ENCODE data around the gene P2RY14.

The P2RY14 gene

GRCh38 chr3:151297429-151297828, 19.1 kb upstream of the P2RY14 start:
- TF ChIP-seq, protein P1, sequence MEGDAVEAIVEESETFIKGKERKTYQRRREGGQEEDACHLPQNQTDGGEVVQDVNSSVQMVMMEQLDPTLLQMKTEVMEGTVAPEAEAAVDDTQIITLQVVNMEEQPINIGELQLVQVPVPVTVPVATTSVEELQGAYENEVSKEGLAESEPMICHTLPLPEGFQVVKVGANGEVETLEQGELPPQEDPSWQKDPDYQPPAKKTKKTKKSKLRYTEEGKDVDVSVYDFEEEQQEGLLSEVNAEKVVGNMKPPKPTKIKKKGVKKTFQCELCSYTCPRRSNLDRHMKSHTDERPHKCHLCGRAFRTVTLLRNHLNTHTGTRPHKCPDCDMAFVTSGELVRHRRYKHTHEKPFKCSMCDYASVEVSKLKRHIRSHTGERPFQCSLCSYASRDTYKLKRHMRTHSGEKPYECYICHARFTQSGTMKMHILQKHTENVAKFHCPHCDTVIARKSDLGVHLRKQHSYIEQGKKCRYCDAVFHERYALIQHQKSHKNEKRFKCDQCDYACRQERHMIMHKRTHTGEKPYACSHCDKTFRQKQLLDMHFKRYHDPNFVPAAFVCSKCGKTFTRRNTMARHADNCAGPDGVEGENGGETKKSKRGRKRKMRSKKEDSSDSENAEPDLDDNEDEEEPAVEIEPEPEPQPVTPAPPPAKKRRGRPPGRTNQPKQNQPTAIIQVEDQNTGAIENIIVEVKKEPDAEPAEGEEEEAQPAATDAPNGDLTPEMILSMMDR (IDR thresholded peaks at IDR 0.05; ENCODE audit: borderline replicate concordance, extremely low read depth, low read length, poor library complexity, severe bottlenecking), result no peak
- no peak for TF ChIP-seq EZH2 (IDR thresholded peaks at IDR 0.05; ENCODE audit: borderline replicate concordance, low read depth, low read length, severe bottlenecking)
- no peak for ATAC-seq (ENCODE audit: insufficient read depth, low read depth)
- H3K9me3 ChIP-seq (ENCODE audit: insufficient read depth, low read length, severe bottlenecking), result no peaks in the 10 kb centered on the region

DNA sequence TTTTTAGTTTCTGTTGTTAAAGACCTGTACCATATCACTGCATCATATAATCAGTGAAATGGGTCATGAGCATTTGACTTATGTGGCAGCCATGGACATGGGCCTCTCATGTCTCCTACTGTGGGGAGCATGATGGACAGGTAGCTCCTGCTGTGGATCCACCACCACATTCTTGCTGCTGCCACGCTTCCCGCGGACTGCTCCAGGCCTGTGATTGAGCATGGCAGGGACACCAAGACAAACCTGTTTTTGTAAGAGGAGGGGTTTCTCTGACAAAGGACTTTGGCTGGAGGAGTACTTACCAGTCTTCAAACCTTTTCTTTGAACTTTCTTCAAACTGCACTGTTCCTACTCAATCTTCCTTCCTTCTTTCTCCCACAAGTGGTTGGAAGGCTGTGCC, 17.9 kb upstream of the P2RY14 start:
- ATAC-seq (ENCODE audit: insufficient read depth, low read depth), result no peak
- H3K4me3 ChIP-seq (ENCODE audit: low read depth in 1 of 2, low read length in 2 of 2), result no peak overlapping the region
- TF ChIP-seq, protein P1 (IDR thresholded peaks at IDR 0.05; ENCODE audit: borderline replicate concordance, extremely low read depth, low read length, poor library complexity, severe bottlenecking), result no peak
- TF ChIP-seq EZH2 (IDR thresholded peaks at IDR 0.05; ENCODE audit: borderline replicate concordance, low read depth, low read length, severe bottlenecking), result no peak

More at GRCh38 chr3:151297429-151297828, 19.1 kb upstream of the P2RY14 start:
- no peaks in the 10 kb centered on the region for H3K36me3 ChIP-seq (ENCODE audit: insufficient read depth, low read length)
- no peak overlapping the region for H3K4me2 ChIP-seq (ENCODE audit: insufficient read depth, low read length)
- no peak overlapping the region for H3K27ac ChIP-seq (ENCODE audit: low read length)
- H4K20me1 ChIP-seq (ENCODE audit: insufficient read depth, low read length), result no peaks in the 10 kb centered on the region
- no peaks in the 10 kb centered on the region for H3K4me1 ChIP-seq (ENCODE audit: insufficient read depth, low read length)
- no peak overlapping the region for H2AFZ ChIP-seq (ENCODE audit: low read depth, low read length)
- no peak for DNase-seq
- no peak overlapping the region for H3K4me3 ChIP-seq (ENCODE audit: low read depth in 1 of 2, low read length in 2 of 2)
- H3K9ac ChIP-seq (ENCODE audit: low read depth, low read length), result no peak overlapping the region
- H3K79me2 ChIP-seq (ENCODE audit: insufficient read depth, low read length), result no peaks in the 10 kb centered on the region
- H3K27me3 ChIP-seq (ENCODE audit: insufficient read depth, low read length, poor library complexity), result no peaks in the 10 kb centered on the region

DNA sequence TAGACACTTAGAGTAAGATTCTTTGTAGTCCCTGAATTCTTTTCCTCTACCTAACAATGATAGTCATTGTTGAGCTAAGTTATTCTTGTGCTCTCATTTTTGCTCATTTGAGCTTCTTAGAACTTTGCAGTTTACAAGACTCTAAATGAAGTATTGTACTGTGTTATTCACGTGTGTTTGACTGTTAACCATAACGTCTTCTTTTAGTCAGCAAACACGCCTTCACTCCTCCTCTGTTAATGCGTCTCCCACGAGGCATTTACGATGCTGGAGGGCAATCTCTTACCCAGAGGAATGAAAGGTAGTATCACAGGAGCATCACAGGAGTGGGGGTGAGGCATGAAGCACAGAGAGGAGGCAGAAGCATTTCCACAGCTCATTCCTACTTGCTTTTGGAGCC, 14.8 kb upstream of the P2RY14 start:
- Histone ChIP-seq H3K27ac (ENCODE audit: low read length) (no peak overlapping the region), H2AFZ (ENCODE audit: low read depth, low read length) (no peak overlapping the region)
- ATAC-seq (ENCODE audit: insufficient read depth, low read depth), result no peak

More for the DNA sequence above, 17.9 kb upstream of the P2RY14 start:
- H2AFZ ChIP-seq (ENCODE audit: low read depth, low read length), result no peak overlapping the region
- H3K9me3 ChIP-seq (ENCODE audit: insufficient read depth, low read length, severe bottlenecking), result no peaks in the 10 kb centered on the region
- no peak for DNase-seq
- no peaks in the 10 kb centered on the region for H3K79me2 ChIP-seq (ENCODE audit: insufficient read depth, low read length)
- H3K27me3 ChIP-seq (ENCODE audit: insufficient read depth, low read length, poor library complexity), result no peaks in the 10 kb centered on the region
- H3K36me3 ChIP-seq (ENCODE audit: insufficient read depth, low read length), result no peaks in the 10 kb centered on the region
- H3K4me2 ChIP-seq (ENCODE audit: insufficient read depth, low read length), result no peak overlapping the region
- no peak overlapping the region for H3K9ac ChIP-seq (ENCODE audit: low read depth, low read length)
- no peaks in the 10 kb centered on the region for H3K4me1 ChIP-seq (ENCODE audit: insufficient read depth, low read length)
- H4K20me1 ChIP-seq (ENCODE audit: insufficient read depth, low read length), result no peaks in the 10 kb centered on the region
- H3K27ac ChIP-seq (ENCODE audit: low read length), result no peak overlapping the region

More for the DNA sequence above, 14.8 kb upstream of the P2RY14 start:
- Histone ChIP-seq H3K9ac (ENCODE audit: low read depth, low read length) (no peak overlapping the region), H4K20me1 (ENCODE audit: insufficient read depth, low read length) (no peaks in the 10 kb centered on the region), H3K4me2 (ENCODE audit: insufficient read depth, low read length) (no peak overlapping the region), H3K4me1 (ENCODE audit: insufficient read depth, low read length) (no peaks in the 10 kb centered on the region), H3K27me3 (ENCODE audit: insufficient read depth, low read length, poor library complexity) (no peaks in the 10 kb centered on the region), H3K79me2 (ENCODE audit: insufficient read depth, low read length) (no peaks in the 10 kb centered on the region), H3K9me3 (ENCODE audit: insufficient read depth, low read length, severe bottlenecking) (no peaks in the 10 kb centered on the region), H3K4me3 (ENCODE audit: low read depth in 1 of 2, low read length in 2 of 2) (no peak overlapping the region), H3K36me3 (ENCODE audit: insufficient read depth, low read length) (no peaks in the 10 kb centered on the region)
- DNase-seq, result no peak
- TF ChIP-seq, protein P1 (IDR thresholded peaks at IDR 0.05; ENCODE audit: borderline replicate concordance, extremely low read depth, low read length, poor library complexity, severe bottlenecking), result no peak
- no peak for TF ChIP-seq EZH2 (IDR thresholded peaks at IDR 0.05; ENCODE audit: borderline replicate concordance, low read depth, low read length, severe bottlenecking)

Measured in DND-41 (cell line).